ENCODE measurements around the gene CD300LG.

DNA sequence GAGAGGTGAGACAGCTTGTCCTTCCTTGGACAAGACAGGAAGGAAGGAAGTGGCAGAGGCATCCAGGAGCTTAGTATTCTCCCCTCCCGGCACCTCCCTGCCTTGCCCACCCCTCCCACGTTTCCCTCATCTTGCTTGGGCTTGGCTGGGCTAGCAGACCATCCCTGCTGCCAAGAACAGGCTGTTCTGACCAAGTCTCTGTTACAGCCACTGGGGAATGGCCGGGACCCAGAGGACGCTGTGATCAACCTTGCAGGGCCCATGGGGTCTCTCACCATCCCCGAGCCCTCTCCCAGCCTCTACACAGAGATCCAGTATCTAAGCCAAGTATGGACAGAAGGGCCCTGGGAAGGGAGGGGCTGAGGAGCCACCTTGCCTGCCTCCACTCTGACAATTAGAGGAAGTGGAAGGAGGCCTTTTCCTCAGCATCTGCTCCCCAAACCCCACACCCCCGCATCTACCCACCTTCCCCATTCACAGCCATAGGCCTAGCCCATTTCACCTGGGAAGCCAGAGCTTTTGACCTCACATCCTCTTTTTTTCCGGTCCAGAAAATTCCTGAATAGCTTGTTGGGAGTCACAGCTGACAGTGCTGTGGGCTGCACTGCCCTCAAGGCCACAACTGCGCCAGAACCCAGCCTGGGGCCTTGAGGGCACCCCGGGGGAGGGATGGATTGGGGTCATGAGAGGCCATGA, 14.1 kb downstream of the CD300LG start:
- TF ChIP-seq CTCF (conservative IDR thresholded peaks at IDR 0.05; ENCODE audit: low read length) (no peak), EZH2phosphoT487 (IDR thresholded peaks at IDR 0.05; ENCODE audit: borderline replicate concordance, low read depth, low read length) (no peak)

Measured in OCI-LY7 (cell line).